HepG2 (cell line): ENCODE results near the gene DND1. TPM values are rescaled to one million over a fixed set of nuclear protein-coding genes. Genes with fewer than 3 reads are reported as not detected.

ENCODE experiments used
- BORCS8-MEF2B ChIP-seq: sonication (generic); formaldehyde crosslinking; IDR thresholded peaks from 2 replicates; pipeline ENCODE4 v1.8.0; 2022; ENCODE audit warnings: mild to moderate bottlenecking, missing genetic modification reagents
- GTF2F1 ChIP-seq: fragments of 150-350 bp; IDR thresholded peaks from 2 replicates; pipeline ENCODE4 v1.6.1; 2014; ENCODE audit warnings: low read length
- HNF4A ChIP-seq: sonication (generic); formaldehyde crosslinking; IDR thresholded peaks from 2 replicates; pipeline ENCODE4 v1.4.0; 2020; ENCODE audit warnings: missing genetic modification reagents
- KLF12 ChIP-seq: sonication (generic); formaldehyde crosslinking; IDR thresholded peaks from 2 replicates; pipeline ENCODE4 v1.4.0; 2020; ENCODE audit warnings: missing genetic modification reagents, borderline replicate concordance
- RAD21 ChIP-seq: fragments of 450-650 bp; formaldehyde crosslinking; IDR thresholded peaks from 2 replicates; pipeline ENCODE4 v1.5.0; 2020; ENCODE audit warnings: mild to moderate bottlenecking
- THYN1 ChIP-seq: sonication (generic); formaldehyde crosslinking; IDR thresholded peaks from 2 replicates; pipeline ENCODE4 v1.8.1; 2023; ENCODE audit warnings: low read depth, mild to moderate bottlenecking, moderate library complexity, missing genetic modification reagents, borderline replicate concordance
- YEATS4 ChIP-seq: sonication (generic); formaldehyde crosslinking; IDR thresholded peaks from 2 replicates; pipeline ENCODE4 v1.4.0; 2020; ENCODE audit warnings: missing genetic modification reagents, borderline replicate concordance
- ZBTB3 ChIP-seq: sonication (generic); formaldehyde crosslinking; IDR thresholded peaks from 2 replicates; pipeline ENCODE4 v1.4.0; 2020; ENCODE audit warnings: low read depth, mild to moderate bottlenecking, moderate library complexity, missing genetic modification reagents, borderline replicate concordance
- ZBTB4 ChIP-seq: sonication (generic); formaldehyde crosslinking; IDR thresholded peaks from 2 replicates; pipeline ENCODE4 v1.4.0; 2020; ENCODE audit warnings: missing genetic modification reagents, mild to moderate bottlenecking, borderline replicate concordance
- ZFP82 ChIP-seq: sonication (generic); formaldehyde crosslinking; IDR thresholded peaks from 2 replicates; pipeline ENCODE4 v1.5.1; 2020; ENCODE audit warnings: mild to moderate bottlenecking, missing genetic modification reagents, borderline replicate concordance
- ZNF232 ChIP-seq: sonication (generic); formaldehyde crosslinking; IDR thresholded peaks from 2 replicates; pipeline ENCODE4 v1.4.0; 2020; ENCODE audit warnings: missing genetic modification reagents, borderline replicate concordance
- ZNF367 ChIP-seq: sonication (generic); formaldehyde crosslinking; IDR thresholded peaks from 2 replicates; pipeline ENCODE4 v1.4.0; 2020; ENCODE audit warnings: missing genetic modification reagents, borderline replicate concordance
- ZNF704 ChIP-seq: sonication (generic); formaldehyde crosslinking; IDR thresholded peaks from 2 replicates; pipeline ENCODE4 v1.8.1; 2023; ENCODE audit warnings: mild to moderate bottlenecking, inconsistent platforms, moderate library complexity, missing genetic modification reagents, borderline replicate concordance
- ZNF766 ChIP-seq: sonication (generic); formaldehyde crosslinking; IDR thresholded peaks from 2 replicates; pipeline ENCODE4 v1.5.0; 2020; ENCODE audit warnings: missing genetic modification reagents, borderline replicate concordance
- polyA plus RNA-seq, 8 experiments: library from polyadenylated mRNA; depleted of rRNA in 3 of 8; stranded (reverse) in 7 of 8; unstranded in 1 of 8; fragments of >200 nt; fragmentation: Illumina TruSeq in 4 of 8; extraction: Trizol in 4 of 8; gene quantifications; 2 replicates each; pipeline versions ENCODE4 v1.2.1 to v1.2.3, GENCODE V29; 2011 to 2016; ENCODE audit warnings: low read depth in 4 of 8, missing spikeins in 1 of 8, mixed read lengths in 1 of 8; ENCODE audit not compliant: insufficient read depth in 1 of 8
- total RNA-seq, 5 experiments: library from RNA; depleted of rRNA; stranded (reverse); fragments of >200 nt; fragmentation: Illumina TruSeq; extraction: Trizol; gene quantifications; 2 replicates each; pipeline ENCODE4 v1.2.3, GENCODE V29; 2016; ENCODE audit warnings: low read depth in 1 of 5
- TF ChIP-seq, protein P1 (sequence below): IDR thresholded peaks from 2 replicates; pipeline ENCODE4 v1.6.1; 2016; ENCODE audit warnings: low read depth, missing genetic modification reagents, missing compliant biosample characterization
- TF ChIP-seq, protein P2 (sequence below): sonication (generic); formaldehyde crosslinking; IDR thresholded peaks from 2 replicates; pipeline ENCODE4 v1.5.1; 2020; ENCODE audit warnings: mild to moderate bottlenecking, missing genetic modification reagents, moderate library complexity

The DND1 gene
- total and polyA plus RNA-seq, 2 of the 13 experiments (the other 11 are each of a cell fraction or from before 2014, with no cell fraction given), result 0.48 to 0.55 TPM

DNA sequence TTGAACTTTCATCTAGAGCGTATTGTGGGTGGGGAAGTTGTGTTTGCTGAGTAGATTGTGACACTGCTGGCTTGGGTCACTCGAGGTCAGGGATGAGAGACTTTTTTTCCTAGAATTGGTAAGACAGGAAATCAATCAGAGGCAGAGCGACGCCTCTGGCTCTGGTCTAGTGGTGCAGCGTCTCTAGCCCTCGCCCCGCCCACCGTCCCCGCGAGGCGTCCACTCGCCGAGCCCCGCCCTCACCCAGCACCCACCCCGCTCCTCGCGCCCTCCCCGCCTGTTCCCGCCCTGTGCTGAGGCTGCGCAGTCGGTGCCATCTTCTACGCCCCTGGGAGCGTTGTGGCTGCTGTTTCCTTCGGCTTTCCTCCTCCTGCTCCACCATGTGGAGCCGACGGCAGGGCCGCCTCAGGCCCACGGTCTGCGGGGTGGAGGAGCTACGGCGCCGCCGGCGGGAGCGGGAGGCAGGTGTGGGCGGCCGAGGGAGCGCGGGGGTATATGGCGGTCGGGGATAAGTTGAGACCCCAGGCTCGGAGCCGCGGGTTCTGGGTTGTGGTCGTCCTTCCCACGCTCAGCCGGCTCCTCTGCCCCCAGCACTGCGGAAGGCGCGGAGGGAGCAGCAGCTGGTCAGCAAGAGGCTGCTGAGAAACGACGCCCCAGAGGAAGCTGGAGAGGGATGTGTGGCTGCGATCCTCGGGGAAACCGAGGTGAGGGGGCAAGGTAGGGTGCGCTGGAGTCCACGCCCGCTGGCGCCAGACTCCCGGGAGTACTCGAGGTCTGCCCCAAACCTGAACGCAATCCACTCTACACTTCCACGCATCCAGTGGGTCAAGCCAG is 34.0 kb downstream of the DND1 start, which contains the start of gene TMCO6 (continued):
- TF ChIP-seq, protein P1, sequence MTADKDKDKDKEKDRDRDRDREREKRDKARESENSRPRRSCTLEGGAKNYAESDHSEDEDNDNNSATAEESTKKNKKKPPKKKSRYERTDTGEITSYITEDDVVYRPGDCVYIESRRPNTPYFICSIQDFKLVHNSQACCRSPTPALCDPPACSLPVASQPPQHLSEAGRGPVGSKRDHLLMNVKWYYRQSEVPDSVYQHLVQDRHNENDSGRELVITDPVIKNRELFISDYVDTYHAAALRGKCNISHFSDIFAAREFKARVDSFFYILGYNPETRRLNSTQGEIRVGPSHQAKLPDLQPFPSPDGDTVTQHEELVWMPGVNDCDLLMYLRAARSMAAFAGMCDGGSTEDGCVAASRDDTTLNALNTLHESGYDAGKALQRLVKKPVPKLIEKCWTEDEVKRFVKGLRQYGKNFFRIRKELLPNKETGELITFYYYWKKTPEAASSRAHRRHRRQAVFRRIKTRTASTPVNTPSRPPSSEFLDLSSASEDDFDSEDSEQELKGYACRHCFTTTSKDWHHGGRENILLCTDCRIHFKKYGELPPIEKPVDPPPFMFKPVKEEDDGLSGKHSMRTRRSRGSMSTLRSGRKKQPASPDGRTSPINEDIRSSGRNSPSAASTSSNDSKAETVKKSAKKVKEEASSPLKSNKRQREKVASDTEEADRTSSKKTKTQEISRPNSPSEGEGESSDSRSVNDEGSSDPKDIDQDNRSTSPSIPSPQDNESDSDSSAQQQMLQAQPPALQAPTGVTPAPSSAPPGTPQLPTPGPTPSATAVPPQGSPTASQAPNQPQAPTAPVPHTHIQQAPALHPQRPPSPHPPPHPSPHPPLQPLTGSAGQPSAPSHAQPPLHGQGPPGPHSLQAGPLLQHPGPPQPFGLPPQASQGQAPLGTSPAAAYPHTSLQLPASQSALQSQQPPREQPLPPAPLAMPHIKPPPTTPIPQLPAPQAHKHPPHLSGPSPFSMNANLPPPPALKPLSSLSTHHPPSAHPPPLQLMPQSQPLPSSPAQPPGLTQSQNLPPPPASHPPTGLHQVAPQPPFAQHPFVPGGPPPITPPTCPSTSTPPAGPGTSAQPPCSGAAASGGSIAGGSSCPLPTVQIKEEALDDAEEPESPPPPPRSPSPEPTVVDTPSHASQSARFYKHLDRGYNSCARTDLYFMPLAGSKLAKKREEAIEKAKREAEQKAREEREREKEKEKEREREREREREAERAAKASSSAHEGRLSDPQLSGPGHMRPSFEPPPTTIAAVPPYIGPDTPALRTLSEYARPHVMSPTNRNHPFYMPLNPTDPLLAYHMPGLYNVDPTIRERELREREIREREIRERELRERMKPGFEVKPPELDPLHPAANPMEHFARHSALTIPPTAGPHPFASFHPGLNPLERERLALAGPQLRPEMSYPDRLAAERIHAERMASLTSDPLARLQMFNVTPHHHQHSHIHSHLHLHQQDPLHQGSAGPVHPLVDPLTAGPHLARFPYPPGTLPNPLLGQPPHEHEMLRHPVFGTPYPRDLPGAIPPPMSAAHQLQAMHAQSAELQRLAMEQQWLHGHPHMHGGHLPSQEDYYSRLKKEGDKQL, result peak; percentile 61; the same call in 1 of the 2 replicates
- TF ChIP-seq, protein P2, sequence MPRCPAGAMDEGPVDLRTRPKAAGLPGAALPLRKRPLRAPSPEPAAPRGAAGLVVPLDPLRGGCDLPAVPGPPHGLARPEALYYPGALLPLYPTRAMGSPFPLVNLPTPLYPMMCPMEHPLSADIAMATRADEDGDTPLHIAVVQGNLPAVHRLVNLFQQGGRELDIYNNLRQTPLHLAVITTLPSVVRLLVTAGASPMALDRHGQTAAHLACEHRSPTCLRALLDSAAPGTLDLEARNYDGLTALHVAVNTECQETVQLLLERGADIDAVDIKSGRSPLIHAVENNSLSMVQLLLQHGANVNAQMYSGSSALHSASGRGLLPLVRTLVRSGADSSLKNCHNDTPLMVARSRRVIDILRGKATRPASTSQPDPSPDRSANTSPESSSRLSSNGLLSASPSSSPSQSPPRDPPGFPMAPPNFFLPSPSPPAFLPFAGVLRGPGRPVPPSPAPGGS (CRISPR knock-in tag), result no peak; the same call in 1 of the 2 replicates
- TF ChIP-seq ZBTB4 (CRISPR knock-in tag), result no peak; the same call in 1 of the 2 replicates
- peak; percentile 69; the same call in 1 of the 2 replicates for TF ChIP-seq YEATS4 (CRISPR knock-in tag)
- TF ChIP-seq ZBTB3 (CRISPR knock-in tag), result peak; percentile 22; the same call in 1 of the 2 replicates
- TF ChIP-seq ZNF766 (CRISPR knock-in tag), result no peak
- peak; percentile 66; the same call in 1 of the 2 replicates for TF ChIP-seq RAD21 (CRISPR knock-in tag)
- TF ChIP-seq ZFP82, result no peak
- peak; percentile 85 for TF ChIP-seq HNF4A (CRISPR knock-in tag)
- no peak for TF ChIP-seq THYN1
- TF ChIP-seq ZNF704 (CRISPR knock-in tag), result peak; percentile 72
- TF ChIP-seq BORCS8-MEF2B (CRISPR knock-in tag), result peak; percentile 63
- TF ChIP-seq ZNF232 (CRISPR knock-in tag), result peak; percentile 19; the same call in 1 of the 2 replicates
- no peak for TF ChIP-seq ZNF367
- no peak for TF ChIP-seq GTF2F1
- TF ChIP-seq KLF12 (CRISPR knock-in tag), result no peak
